Medulla oblongata (tissue), 1 donor: ENCODE data around the gene DOCK9.

Source experiments
- DNase-seq: peaks from one replicate; pipeline ENCODE4 v3.0.0-alpha.2; 2015; ENCODE audit errors: extremely low spot score

Gene DOCK9

GRCh38 chr13:98797456-98797855, 180.4 kb downstream of the DOCK9 start:
- DNase-seq, result no peak

GRCh38 chr13:98796798-98797197, 181.1 kb downstream of the DOCK9 start:
- no peak for DNase-seq

DNA sequence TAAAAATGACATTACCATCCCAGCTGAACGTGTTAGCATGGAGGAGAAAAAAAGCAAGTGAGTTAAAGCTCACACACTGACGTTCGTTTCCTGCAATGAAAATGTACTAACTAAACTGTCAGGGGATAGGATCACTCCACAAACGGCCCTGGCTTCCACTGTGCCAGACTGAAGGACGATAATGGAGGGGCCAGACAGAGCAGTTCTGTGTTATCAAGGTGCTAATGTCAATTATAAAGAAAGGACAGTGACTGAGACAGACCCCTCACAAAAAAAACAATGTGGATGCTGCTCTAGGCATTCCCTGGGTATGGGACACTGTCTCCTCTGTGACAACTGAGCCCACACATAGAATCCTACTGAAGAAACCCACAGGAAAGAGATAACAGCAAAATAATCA, 181.7 kb downstream of the DOCK9 start:
- DNase-seq, result no peak

DNA sequence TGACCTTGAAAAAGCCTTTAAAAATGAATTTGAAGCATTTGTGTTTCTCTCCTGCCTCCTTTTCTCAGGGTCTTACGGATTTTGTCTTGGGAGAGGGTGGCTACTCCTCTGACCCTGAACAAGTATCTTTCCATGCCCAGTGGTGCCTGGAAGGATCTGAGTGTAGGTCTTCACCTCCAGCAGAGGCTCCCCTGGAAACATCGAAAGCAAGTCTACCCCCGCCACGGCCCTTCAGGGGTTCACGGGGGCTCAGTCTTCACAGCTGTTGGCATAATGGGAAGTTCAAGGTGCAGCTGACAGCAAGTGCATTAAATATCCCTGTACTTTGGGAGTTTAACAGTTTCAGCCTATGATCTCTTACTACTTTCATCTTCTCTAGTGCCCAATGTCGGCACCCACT, 182.6 kb downstream of the DOCK9 start:
- no peak for DNase-seq

- DNase-seq, result no peak
These were observed 183.4 kb downstream of the DOCK9 start for GRCh38 chr13:98794498-98794897.

- no peak for DNase-seq
These were observed 184.9 kb downstream of the DOCK9 start for GRCh38 chr13:98792785-98793495.

DNA sequence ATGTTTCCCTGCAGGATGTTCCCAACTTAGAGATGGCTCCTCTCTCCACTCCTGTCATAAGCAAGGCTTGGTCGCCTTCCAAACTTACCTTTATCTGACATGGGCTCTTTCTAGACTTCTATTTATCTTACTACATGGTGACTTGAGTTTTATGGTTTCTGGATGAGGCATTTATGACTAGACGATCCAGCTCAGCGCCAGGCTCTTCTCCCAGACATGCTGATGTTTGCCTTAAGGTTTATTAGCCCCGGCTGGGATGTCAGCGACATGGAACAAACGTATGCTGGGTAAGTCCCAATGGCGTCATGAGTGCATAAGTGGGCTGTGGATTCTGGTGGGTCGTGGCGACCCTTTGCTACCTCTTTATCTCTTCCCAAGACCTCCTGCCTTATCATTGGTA, 185.5 kb downstream of the DOCK9 start:
- no peak for DNase-seq

- DNase-seq, result no peak
These were observed 186.3 kb downstream of the DOCK9 start for GRCh38 chr13:98791611-98792010.

GRCh38 chr13:98787996-98788395, 189.9 kb downstream of the DOCK9 start:
- no peak for DNase-seq

GRCh38 chr13:98787173-98787572, 190.7 kb downstream of the DOCK9 start:
- no peak for DNase-seq

DNA sequence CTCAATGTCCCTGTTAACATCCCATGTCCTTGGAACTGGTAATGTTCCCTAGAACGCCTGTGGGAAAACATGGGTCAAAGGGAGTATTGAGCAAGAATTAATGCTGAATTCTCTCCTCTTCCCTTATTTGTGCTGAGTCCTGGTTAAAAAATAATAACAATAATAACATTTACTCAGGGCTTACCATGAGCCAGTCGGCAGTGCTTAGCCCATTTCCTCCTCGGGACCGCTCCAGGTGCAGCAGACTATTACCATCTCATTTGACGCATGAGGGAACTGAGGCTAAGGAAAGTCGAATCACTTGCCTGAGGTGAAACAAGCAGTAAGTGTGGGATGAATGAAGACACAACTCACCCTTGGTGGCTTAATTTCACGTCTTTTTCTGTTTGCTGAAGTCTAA, 191.8 kb downstream of the DOCK9 start:
- DNase-seq, result no peak

DNA sequence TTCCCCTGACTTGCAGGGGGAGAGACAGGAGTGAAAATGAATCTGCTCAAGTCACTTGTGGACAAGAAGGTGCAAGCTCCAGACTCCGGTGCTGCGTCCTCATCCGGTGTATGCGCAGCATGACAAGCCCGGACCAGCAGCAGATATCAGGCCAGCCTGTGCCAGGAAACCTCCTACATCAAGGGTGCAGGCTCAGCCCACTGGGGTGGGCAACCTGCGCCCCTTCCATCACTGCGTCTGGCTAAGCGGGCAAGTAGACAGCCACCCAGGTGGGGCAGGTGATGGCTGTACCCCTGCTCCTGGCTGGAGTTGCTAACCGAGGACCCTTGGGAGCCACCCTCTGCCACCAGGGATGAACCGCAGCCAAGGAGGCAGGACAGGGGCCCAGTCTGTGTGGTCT, 192.5 kb downstream of the DOCK9 start:
- DNase-seq, result no peak

- no peak for DNase-seq
These were observed 193.2 kb downstream of the DOCK9 start for GRCh38 chr13:98784666-98785065.

DNA sequence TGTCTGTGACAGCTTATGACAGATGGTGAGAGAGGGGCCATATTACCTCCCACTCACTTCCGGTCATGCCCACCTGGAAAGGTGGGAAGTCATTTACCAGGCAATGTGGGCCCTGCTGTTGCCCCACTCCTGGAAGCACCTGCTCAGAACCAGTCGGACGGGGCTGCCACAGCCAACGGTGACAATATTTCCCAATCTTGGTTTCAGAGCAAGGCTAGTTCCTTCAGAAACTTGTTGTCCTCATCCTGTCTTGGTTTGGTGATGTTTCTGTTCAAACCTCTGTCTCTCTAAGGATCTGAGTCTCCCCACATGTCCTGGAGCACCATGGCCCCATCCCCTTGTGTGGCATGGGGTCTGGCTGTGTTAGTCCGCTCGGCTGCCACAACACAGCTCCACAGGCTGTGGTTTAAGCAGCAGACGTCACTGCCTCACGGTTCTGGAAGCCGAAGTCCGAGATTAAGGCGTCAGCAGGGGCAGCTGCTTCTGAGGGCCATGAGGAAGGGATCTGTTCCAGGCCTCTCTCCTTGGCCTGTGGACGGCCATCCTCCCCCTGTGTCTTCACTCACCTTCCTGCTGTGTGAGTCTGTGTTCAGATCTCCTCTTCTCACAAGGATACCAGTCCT, 193.9 kb downstream of the DOCK9 start:
- no peak for DNase-seq

GRCh38 chr13:98782654-98783053, 195.2 kb downstream of the DOCK9 start:
- no peak for DNase-seq

DNA sequence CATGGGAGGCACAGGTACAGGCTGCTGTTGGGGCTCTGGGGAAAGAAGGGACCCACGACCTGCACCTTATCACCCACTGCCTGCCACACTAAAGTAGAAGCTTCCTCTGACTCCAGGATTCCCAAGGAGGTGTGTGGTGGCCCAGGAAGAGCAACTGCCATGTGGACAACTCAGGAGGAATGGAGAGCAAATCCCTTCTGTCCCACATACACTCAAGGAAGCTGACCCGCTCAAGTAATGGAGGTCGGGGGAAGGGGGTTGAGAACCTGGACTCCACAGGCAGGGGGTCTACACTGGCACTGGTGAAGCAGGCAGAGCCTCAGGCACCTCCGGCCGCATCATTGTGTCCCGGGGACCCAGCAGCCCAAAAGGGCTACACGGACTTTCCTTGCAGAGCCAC, 196.0 kb downstream of the DOCK9 start:
- DNase-seq, result no peak

DNA sequence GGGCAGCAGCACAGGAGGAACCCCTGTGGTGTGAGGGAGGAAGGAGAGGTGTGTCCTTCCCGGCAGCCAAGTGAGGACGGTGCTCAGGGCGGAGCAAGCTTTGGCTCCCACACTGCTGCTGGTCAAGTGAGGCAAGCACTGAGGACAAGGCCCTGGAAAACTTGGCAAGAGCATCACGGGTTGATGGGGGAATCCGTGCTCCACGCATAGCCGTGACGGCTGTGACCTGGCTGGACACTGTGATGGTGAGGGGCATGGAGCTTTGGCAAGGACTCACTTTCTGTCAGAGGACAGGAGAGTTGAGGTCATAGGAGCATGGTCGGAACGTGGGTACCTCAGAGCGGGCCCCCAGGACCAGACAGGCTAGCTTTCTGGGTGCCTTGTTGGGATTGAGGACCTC, 196.4 kb downstream of the DOCK9 start:
- no peak for DNase-seq

GRCh38 chr13:98781045-98781444, 196.8 kb downstream of the DOCK9 start:
- no peak for DNase-seq

- no peak for DNase-seq
These were observed 197.4 kb downstream of the DOCK9 start for GRCh38 chr13:98780451-98780850.

GRCh38 chr13:98779695-98780094, 198.2 kb downstream of the DOCK9 start:
- no peak for DNase-seq

GRCh38 chr13:98778749-98779148, 199.1 kb downstream of the DOCK9 start:
- DNase-seq, result no peak

GRCh38 chr13:98776644-98777043, 201.2 kb downstream of the DOCK9 start:
- no peak for DNase-seq

DNA sequence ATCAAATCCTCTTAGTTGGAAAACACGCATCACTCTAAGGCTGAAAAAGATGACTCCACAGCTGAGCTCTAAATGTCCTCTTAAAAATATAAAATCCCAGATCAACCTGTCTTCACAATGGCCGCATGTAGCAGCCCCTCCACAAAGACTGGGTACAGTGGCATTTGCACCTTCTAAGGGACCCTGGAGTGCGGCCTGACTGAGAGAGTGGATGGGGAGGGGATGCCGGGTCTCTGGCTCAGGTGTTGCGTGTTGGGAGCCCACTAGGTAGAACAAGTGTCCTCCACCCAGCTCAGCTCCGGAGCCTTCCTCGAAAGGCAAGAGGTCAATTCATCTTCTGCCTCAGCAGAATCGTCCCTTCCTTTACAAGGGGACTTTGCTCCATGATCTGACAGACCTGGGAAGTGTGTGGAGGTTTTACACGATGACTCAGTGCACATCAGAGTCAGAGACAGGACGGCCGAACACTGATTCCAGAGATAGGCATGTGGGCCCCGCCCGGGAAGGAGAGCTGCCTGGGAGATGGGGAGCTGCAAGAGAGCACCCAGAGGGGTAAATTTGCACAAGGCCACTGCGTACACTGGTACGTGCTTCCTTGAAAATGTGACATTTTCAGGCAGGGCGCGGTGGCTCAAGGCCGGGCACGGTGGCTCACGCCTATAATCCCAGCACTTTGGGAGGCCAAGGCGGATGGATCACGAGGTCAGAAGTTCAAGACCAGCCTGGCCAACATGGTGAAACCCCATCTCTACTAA, 201.8 kb downstream of the DOCK9 start:
- DNase-seq, result no peak
